ENCODE data around the gene SEPSECS. TPM values are rescaled to one million over a fixed set of nuclear protein-coding genes. Genes with fewer than 3 reads are reported as not detected.

Gene SEPSECS
- total and polyA plus RNA-seq, 7 donors, result 4.5 to 11.1 (median 8.6) TPM

DNA sequence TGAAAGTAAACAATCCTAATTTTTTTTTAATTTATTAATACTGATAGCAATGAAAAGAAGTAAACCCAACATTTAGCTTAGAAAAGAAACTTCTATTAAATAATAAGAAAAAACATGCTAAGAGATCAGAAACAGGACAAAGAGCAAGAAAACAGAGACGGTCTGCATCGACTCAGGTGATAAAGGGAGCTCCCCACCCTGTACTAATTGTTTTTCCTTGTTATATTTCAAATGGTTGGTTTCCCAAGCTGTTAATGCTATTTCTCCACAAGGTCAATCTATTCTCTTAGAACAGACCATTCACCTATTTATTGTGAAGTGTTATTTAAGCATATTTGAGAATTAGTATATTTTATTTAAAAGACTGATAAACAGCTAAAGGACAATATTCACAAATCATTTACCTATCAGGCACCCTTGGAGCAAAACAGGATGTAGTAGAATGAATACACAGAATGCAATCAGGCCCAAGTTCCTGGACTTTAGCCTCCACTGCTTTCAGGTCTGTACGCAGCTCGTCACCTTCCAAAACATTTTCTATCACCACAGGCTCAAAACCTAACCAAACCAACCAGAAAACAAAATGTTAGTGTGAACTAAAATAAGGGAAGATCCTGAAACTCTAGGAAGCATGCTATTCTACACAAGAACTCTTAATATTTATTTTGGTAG, 5.5 kb downstream of the SEPSECS start:
- DNase-seq, result no peak
- Histone ChIP-seq H3K4me3 (no peak overlapping the region), H3K9me3 (no peaks in the 10 kb centered on the region), H3K36me3 (peaks cover 0 to 10% (median 0%) of the 10 kb centered on the region in 4 donors), H3K4me1 (peaks cover 0 to 7% (median 3%) of the 10 kb centered on the region in 4 donors), H3K27me3 (no peaks in the 10 kb centered on the region), H3K27ac (no peak overlapping the region)
- WGBS, 2 donors, result 26 to 70% methylated on average over 4 of the region's 4 CpGs
- TF ChIP-seq POLR2AphosphoS5 (IDR thresholded peaks at IDR 0.05) (no peak), EP300 (IDR thresholded peaks at IDR 0.05) (no peak), CTCF (IDR thresholded peaks at IDR 0.05) (no peak), POLR2A (IDR thresholded peaks at IDR 0.05) (no peak)
- intact Hi-C loops (cut with DNase I), result no loop called here

DNA sequence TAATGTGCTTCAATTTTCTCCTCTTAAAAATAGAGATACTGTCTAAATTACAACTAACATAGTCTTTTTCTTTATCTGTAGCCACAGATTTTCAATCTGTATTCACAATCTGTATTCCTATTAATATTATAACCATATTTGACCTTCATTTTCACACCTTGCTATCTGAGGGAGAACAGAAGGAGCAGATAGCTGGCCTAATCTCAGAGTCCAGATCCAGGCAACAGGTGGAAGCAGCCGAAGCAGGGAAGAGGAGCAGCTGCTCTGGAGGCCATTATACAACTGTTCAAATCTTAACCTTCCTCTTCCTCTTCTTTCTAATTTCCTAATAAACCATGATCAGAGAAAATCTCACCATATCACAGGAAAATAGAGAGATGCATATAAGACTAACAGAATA, 14.2 kb downstream of the SEPSECS start:
- Histone ChIP-seq H3K9me3 (no peaks in the 10 kb centered on the region), H3K27ac (no peak overlapping the region), H3K36me3 (peaks cover 0 to 22% (median 0%) of the 10 kb centered on the region in 4 donors), H3K4me1 (no peaks in the 10 kb centered on the region), H3K27me3 (no peaks in the 10 kb centered on the region), H3K4me3 (no peak overlapping the region)
- intact Hi-C loops (cut with DNase I), result loop anchor here (10.0 kb wide), 1 partner anchor 661 kb away; no protein-coding TSS in a partner anchor
- TF ChIP-seq POLR2AphosphoS5 (IDR thresholded peaks at IDR 0.05) (no peak), CTCF (IDR thresholded peaks at IDR 0.05) (no peak), POLR2A (IDR thresholded peaks at IDR 0.05) (no peak), EP300 (IDR thresholded peaks at IDR 0.05) (no peak)
- DNase-seq, result no peak
- 43 to 78% methylated on average over 1 of the region's 1 CpG for whole genome bisulfite sequencing, 2 donors

DNA sequence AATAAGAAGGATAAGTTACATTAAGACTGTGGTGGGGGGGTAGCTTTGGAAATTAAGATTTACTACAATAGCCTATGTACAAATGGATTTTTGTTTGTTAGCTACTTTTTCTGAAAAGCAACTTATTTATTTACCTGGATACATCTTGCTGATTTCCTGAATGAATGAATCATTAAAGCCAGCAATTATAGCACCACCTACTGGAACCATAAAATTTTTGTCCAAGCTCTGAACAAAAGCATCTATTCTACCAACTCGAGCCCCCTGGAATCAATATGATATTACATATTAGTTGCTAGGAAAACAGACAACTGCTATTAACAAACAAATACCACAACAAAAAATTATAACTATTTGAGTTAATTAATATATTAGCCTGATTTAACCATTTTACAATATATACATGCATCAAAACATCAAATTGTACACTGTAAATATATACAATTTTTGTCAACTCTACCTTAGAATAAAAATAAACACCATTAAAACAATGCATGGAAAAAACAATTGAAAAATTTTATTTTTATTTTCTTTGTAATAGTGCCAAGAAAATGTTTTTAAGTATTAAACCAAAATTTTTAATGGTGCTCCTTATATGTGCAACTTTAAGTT, 15.3 kb downstream of the SEPSECS start:
- 5 to 19% methylated on average over 1 of the region's 1 CpG for WGBS, 2 donors
- H3K9me3 ChIP-seq, result no peaks in the 10 kb centered on the region
- no peaks in the 10 kb centered on the region for H3K27me3 ChIP-seq
- no peak for DNase-seq
- intact Hi-C loops (cut with DNase I), result loop anchor here (2.0 to 10.0 kb wide), 2 partner anchors 164 to 660 kb away; no protein-coding TSS in a partner anchor
- no peak overlapping the region for H3K27ac ChIP-seq
- H3K4me1 ChIP-seq, result no peaks in the 10 kb centered on the region
- H3K4me3 ChIP-seq, result no peak overlapping the region
- peaks cover 0 to 27% (median 0%) of the 10 kb centered on the region in 4 donors for H3K36me3 ChIP-seq
- TF ChIP-seq POLR2AphosphoS5 (IDR thresholded peaks at IDR 0.05) (no peak), EP300 (IDR thresholded peaks at IDR 0.05) (no peak), CTCF (IDR thresholded peaks at IDR 0.05) (peak in 3 of 4 experiments; percentile 31 to 55 (median 38)), POLR2A (IDR thresholded peaks at IDR 0.05) (no peak)

DNA sequence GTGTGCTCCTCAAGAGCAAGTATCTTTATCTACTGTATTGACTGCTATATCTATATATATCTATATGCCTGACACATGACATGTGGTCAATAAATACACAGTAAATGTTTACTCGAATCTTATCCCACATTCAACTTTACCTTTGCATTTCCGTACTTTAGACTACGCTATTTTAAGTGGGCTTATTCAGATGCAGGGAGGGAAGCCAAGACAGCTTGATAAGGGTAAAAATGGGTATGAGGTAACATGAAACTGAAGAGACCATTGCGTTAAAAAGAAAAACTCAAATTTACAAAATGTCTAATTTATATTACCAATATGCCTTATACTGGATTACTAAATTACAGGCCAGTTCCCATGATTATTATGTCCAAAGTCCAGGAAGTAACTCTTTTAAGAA, 17.8 kb downstream of the SEPSECS start:
- 92 to 94% methylated on average over 4 of the region's 4 CpGs for WGBS, 2 donors
- Histone ChIP-seq H3K27me3 (no peaks in the 10 kb centered on the region), H3K9me3 (no peaks in the 10 kb centered on the region), H3K27ac (no peak overlapping the region), H3K4me1 (no peaks in the 10 kb centered on the region), H3K36me3 (peaks cover 0 to 24% (median 0%) of the 10 kb centered on the region in 4 donors), H3K4me3 (no peak overlapping the region)
- TF ChIP-seq EP300 (IDR thresholded peaks at IDR 0.05) (no peak), POLR2A (IDR thresholded peaks at IDR 0.05) (no peak), POLR2AphosphoS5 (IDR thresholded peaks at IDR 0.05) (no peak), CTCF (IDR thresholded peaks at IDR 0.05) (no peak)
- intact Hi-C loops (cut with DNase I), result loop anchor here (10.0 kb wide), 1 partner anchor 658 kb away; no protein-coding TSS in a partner anchor
- DNase-seq, result no peak
